ENCODE results near the gene RGS2. TPM values are rescaled to one million over a fixed set of nuclear protein-coding genes. Genes with fewer than 3 reads are reported as not detected.

Gene RGS2
- polyA plus RNA-seq, 1 donor from 2014 or later: 189 TPM

- Histone ChIP-seq H3K27ac (ENCODE audit: low read length) (no peak overlapping the region), H2AFZ (ENCODE audit: low read depth, low read length) (no peak overlapping the region), H3K36me3 (ENCODE audit: insufficient read depth, low read length) (no peaks in the 10 kb centered on the region), H3K9me2 (ENCODE audit: insufficient read depth, low read length) (no peaks in the 10 kb centered on the region), H3K9me3 (ENCODE audit: low read length) (no peaks in the 10 kb centered on the region), H3K4me2 (ENCODE audit: low read length) (no peak overlapping the region), H3K27me3 (ENCODE audit: insufficient read depth, low read depth, low read length) (no peaks in the 10 kb centered on the region), H3K4me3 (ENCODE audit: low read length) (no peak overlapping the region), H4K20me1 (ENCODE audit: insufficient read depth) (no peaks in the 10 kb centered on the region), H3K9ac (ENCODE audit: low read length) (no peak overlapping the region), H3K79me2 (replicated peaks; ENCODE audit: insufficient read depth, low read length) (no peaks in the 10 kb centered on the region), H3F3A (ENCODE audit: insufficient read depth, low read length, poor library complexity, severe bottlenecking) (peaks cover 2% of the 10 kb centered on the region)
- TF ChIP-seq TAF1 (IDR thresholded peaks at IDR 0.05; ENCODE audit: low read depth) (no peak), CTCF (IDR thresholded peaks at IDR 0.05; ENCODE audit: poor library complexity, severe bottlenecking) (no peak), MXI1 (conservative IDR thresholded peaks at IDR 0.05; ENCODE audit: poor library complexity, severe bottlenecking) (no peak), POLR2AphosphoS5 (IDR thresholded peaks at IDR 0.05) (no peak), REST (IDR thresholded peaks at IDR 0.05; ENCODE audit: borderline replicate concordance) (no peak), EZH2 (IDR thresholded peaks at IDR 0.05; ENCODE audit: borderline replicate concordance, insufficient read depth, low read length, poor library complexity, severe bottlenecking) (no peak), SMC3 (conservative IDR thresholded peaks at IDR 0.05; ENCODE audit: poor library complexity) (no peak), RAD21 (conservative IDR thresholded peaks at IDR 0.05) (no peak), EP300 (conservative IDR thresholded peaks at IDR 0.05; ENCODE audit: poor library complexity, severe bottlenecking) (no peak)
Observed at GRCh38 chr1:192766009-192766625, 42.7 kb upstream of the RGS2 start.

GRCh38 chr1:192766876-192767275 lies 42.0 kb upstream of the RGS2 start:
- Histone ChIP-seq H3K27ac (ENCODE audit: low read length) (no peak overlapping the region), H3K9me3 (ENCODE audit: low read length) (no peaks in the 10 kb centered on the region), H3K27me3 (ENCODE audit: insufficient read depth, low read depth, low read length) (no peaks in the 10 kb centered on the region), H3K36me3 (ENCODE audit: insufficient read depth, low read length) (no peaks in the 10 kb centered on the region), H3K9me2 (ENCODE audit: insufficient read depth, low read length) (no peaks in the 10 kb centered on the region), H3K9ac (ENCODE audit: low read length) (no peak overlapping the region), H4K20me1 (ENCODE audit: insufficient read depth) (no peaks in the 10 kb centered on the region), H3F3A (ENCODE audit: insufficient read depth, low read length, poor library complexity, severe bottlenecking) (peaks cover 2% of the 10 kb centered on the region), H2AFZ (ENCODE audit: low read depth, low read length) (no peak overlapping the region), H3K79me2 (replicated peaks; ENCODE audit: insufficient read depth, low read length) (no peaks in the 10 kb centered on the region), H3K4me3 (ENCODE audit: low read length) (no peak overlapping the region), H3K4me2 (ENCODE audit: low read length) (no peak overlapping the region)
- TF ChIP-seq EP300 (conservative IDR thresholded peaks at IDR 0.05; ENCODE audit: poor library complexity, severe bottlenecking): no peak
- no peak for TF ChIP-seq EZH2 (IDR thresholded peaks at IDR 0.05; ENCODE audit: borderline replicate concordance, insufficient read depth, low read length, poor library complexity, severe bottlenecking)
- no peak for TF ChIP-seq POLR2AphosphoS5 (IDR thresholded peaks at IDR 0.05)
- no peak for TF ChIP-seq SMC3 (conservative IDR thresholded peaks at IDR 0.05; ENCODE audit: poor library complexity)
- no peak for TF ChIP-seq RAD21 (conservative IDR thresholded peaks at IDR 0.05)
- TF ChIP-seq MXI1 (conservative IDR thresholded peaks at IDR 0.05; ENCODE audit: poor library complexity, severe bottlenecking): no peak
- TF ChIP-seq TAF1 (IDR thresholded peaks at IDR 0.05; ENCODE audit: low read depth): no peak

Data from neural cell (in vitro differentiated cells).